ENCODE results near the gene PICALM.

DNA sequence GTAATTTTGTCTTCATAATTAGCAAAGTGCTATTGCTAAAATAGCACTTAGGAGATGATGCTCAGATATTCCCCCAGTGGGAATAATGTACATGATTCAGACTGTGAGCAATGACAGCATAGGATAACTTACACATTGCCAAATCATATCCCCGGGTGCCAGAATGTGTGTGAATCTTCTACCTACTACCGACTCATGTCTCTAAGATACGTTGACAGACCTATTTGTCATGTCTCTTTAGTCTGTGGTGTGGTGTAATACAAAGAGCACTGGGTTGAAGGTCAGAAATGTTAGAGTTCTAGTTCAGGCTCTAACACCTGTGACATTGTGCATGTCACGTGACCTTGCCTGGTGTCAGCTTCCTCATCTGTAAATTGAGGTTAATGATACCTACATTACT, 31.0 kb upstream of the PICALM start:
- TF ChIP-seq CTCF (IDR thresholded peaks at IDR 0.05) (no peak), EZH2 (IDR thresholded peaks at IDR 0.05) (no peak), EZH2phosphoT487 (IDR thresholded peaks at IDR 0.05) (no peak)

All from neural progenitor cell (in vitro differentiated cells).